Sigmoid colon (tissue), 4 donors: ENCODE results near the gene EEPD1.

ENCODE experiments used
- EP300 ChIP-seq, 4 donors: sonication (generic); formaldehyde crosslinking; IDR thresholded peaks; one replicate each; pipeline ENCODE4 v1.6.1; 2017; ENCODE audit warnings: antibody characterized with exemption in 4 of 4
- POLR2A ChIP-seq, 2 donors: fragments of 450-650 bp; IDR thresholded peaks; one replicate each; pipeline ENCODE4 v1.6.1; 2016; ENCODE audit warnings: antibody characterized with exemption in 2 of 2, mild to moderate bottlenecking in 2 of 2, moderate library complexity in 2 of 2
- POLR2AphosphoS5 ChIP-seq, 4 donors: sonication (generic); formaldehyde crosslinking; IDR thresholded peaks; one replicate each; pipeline ENCODE4 v1.6.1; 2017; ENCODE audit warnings: antibody characterized with exemption in 4 of 4
- TF ChIP-seq, protein P1 (sequence below), 4 experiments: fragments of 450-650 bp in 3 of 4; fragments of 200-600 bp in 1 of 4; IDR thresholded peaks; one replicate each; pipeline ENCODE4 v1.5.1; 2016 to 2019; ENCODE audit warnings: antibody characterized with exemption in 4 of 4, mild to moderate bottlenecking in 3 of 4, moderate library complexity in 2 of 4

DNA sequence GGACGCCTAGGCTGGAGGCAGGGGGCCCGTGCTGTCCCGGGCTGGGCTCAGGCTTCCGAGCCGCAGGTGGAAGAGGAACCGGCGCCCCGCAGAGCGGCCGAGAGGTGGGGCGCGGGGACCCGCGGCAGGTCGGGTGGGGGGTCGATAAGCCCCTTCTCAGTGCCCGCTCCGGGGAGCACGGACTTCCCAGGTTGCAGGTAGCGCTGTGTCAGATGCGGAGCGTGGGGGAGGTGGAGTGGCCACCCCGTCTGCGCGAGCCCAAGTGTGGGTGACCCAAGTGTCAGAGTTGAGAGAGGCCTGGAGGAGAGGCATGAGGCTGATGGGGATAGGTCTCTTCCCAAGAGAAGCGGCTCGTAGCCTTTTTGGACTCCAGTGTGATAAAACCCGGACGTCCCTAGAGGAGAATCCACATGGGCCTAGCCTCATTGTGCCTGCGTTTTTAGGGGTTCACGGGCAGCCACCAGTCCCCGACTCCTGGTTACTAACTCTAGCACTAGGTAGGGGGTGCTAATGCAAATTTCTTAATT lies 580 bp downstream of the EEPD1 start:
- TF ChIP-seq, protein P1, sequence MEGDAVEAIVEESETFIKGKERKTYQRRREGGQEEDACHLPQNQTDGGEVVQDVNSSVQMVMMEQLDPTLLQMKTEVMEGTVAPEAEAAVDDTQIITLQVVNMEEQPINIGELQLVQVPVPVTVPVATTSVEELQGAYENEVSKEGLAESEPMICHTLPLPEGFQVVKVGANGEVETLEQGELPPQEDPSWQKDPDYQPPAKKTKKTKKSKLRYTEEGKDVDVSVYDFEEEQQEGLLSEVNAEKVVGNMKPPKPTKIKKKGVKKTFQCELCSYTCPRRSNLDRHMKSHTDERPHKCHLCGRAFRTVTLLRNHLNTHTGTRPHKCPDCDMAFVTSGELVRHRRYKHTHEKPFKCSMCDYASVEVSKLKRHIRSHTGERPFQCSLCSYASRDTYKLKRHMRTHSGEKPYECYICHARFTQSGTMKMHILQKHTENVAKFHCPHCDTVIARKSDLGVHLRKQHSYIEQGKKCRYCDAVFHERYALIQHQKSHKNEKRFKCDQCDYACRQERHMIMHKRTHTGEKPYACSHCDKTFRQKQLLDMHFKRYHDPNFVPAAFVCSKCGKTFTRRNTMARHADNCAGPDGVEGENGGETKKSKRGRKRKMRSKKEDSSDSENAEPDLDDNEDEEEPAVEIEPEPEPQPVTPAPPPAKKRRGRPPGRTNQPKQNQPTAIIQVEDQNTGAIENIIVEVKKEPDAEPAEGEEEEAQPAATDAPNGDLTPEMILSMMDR (IDR thresholded peaks at IDR 0.05): no peak
- no peak for TF ChIP-seq POLR2AphosphoS5 (IDR thresholded peaks at IDR 0.05)
- TF ChIP-seq EP300 (IDR thresholded peaks at IDR 0.05): no peak
- TF ChIP-seq POLR2A (IDR thresholded peaks at IDR 0.05): no peak
